Hematopoietic multipotent progenitor cell (in vitro differentiated cells): ENCODE data around the gene TDP2. TPM values are rescaled to one million over a fixed set of nuclear protein-coding genes. Genes with fewer than 3 reads are reported as not detected.
"Not testable (repeated sequence)": the region's sequence is repeated elsewhere in the genome, so short reads cannot be mapped to it uniquely, and the experiment has no call there.

Experiments used
- DNase-seq, 3 donors: peaks; one replicate each; pipeline ENCODE4 v3.0.0-alpha.2; 2011 to 2015; ENCODE audit warnings: low read depth in 2 of 3, low spot score in 2 of 3
- total RNA-seq: library from RNA; depleted of rRNA; stranded (reverse); fragments of >200 nt; gene quantifications from one replicate; pipeline ENCODE4 v1.2.3, GENCODE V29; 2012

Gene TDP2
- total RNA-seq, 1 donor, result 11.8 TPM

DNA sequence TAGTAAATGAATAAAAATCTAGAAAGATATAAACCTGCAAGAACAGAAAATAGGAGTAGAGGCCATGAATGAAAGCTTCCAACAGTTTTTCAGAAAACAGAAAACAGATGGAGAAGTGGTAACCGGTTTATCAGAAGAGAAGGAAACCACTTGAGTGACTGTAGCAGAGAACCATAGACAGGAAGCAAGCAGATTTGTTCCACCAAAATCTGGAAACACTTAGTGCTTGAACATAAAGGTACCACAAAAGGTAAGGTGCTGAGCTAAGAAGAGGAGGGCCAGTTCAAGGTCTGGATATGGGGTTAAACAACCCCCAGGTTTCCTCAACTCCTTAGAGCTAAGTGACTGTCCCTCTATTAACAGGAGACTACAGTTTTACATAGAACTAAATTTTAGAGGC lies 11.5 kb downstream of the TDP2 start:
- peak in 1 of 3 donors; percentile 24 for DNase-seq

GRCh38 chr6:24650365-24650764 lies 16.3 kb downstream of the TDP2 start:
- no peak for DNase-seq

DNA sequence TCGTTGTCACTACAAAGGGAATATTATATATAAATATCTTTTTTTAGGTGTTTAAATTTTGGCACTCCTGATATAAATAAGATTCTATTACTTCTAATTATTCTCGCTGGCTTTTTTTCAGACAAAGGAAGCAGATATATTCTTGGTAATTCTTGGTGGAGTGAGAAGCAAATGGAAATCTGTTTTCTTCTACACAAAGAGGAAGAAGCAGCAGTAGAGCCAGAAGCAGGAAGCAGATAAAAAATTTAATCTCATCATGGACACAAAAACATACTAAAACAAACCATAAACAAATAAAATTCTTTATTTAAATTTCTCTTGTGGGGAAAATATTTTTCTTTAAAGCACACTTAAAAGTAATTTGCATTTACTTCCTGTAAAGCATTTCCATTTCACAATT lies 17.0 kb downstream of the TDP2 start:
- DNase-seq, result peak in 1 of 3 donors; percentile 74

- no peak for DNase-seq
Measured at GRCh38 chr6:24648276-24648675, 18.4 kb downstream of the TDP2 start.

DNA sequence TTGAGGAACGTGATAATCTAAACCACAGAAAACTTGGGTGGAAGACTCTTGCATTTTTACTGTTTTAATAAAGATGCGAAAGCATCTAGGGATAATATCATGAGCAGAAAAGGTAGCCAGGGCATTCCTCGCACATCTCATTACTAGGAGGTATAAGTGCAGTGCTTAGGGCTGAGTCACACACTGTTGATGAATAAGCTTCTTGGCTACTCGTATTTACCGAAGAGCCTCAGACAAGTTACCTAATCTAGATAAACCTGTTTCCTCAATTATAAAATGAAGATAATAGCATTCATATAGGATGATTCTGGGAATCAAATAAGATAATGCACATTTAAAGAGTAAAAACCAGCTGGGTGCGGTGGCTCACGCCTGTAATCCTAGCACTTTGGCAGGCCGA lies 19.9 kb downstream of the TDP2 start:
- no peak for DNase-seq

DNA sequence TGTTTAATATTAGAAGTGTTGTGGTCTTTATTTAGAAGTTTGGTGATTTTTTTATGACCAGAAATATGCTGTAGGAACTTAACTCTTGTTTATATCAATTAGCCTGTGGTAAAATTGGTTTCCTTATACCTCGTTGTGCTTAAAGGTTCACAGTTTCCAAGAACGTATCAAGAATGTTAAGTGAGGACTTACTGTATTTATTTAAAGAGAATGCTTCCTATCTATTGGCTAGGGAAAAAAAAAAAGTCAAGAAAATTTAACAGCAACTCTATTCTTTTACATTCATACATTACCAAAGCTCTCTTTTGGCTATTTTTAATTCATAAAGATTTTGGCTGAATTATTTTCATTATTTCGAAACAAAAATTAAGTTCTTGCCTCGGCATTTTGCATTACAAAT lies 22.3 kb downstream of the TDP2 start:
- no peak for DNase-seq

GRCh38 chr6:24643920-24644319 lies 22.8 kb downstream of the TDP2 start:
- no peak for DNase-seq

DNA sequence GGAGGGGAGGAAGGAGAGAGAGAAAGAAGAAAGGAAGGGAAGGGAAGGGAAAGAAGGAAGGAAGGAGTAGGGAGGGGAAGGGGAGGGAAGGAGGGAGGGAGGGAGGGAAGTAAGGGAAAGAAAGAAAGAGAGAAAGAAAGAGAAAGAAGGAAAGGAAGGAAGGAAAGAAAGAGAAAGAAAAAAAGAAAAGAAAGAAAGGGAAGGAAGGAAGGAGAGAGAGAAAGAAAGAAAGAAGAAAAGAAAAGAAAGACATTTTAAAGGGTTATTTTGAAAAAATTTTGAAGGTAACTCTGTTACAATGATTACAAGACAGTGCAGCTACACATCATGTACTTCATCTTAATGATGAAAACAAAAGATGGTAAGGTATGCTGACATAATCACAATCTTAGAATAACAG lies 24.6 kb downstream of the TDP2 start:
- no peak for DNase-seq

DNA sequence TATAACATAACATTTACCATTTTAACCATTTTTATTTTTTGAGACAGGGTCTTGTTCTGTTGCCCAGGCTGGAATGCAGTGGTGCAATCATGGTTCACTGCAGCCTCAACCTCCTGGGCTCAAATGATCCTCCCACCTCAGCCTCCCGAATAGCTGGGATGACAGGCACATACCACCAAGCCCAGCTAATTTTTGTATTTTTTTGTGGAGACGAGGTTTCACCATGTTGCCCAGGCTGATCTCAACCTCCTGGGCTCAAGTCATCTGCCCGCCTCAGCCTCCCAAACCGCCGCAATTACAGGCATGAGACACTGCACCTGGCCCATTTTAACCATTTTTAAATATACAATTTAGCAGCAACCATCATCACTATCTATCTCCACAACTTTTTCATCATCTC lies 26.1 kb downstream of the TDP2 start:
- not testable (repeated sequence) for DNase-seq

DNA sequence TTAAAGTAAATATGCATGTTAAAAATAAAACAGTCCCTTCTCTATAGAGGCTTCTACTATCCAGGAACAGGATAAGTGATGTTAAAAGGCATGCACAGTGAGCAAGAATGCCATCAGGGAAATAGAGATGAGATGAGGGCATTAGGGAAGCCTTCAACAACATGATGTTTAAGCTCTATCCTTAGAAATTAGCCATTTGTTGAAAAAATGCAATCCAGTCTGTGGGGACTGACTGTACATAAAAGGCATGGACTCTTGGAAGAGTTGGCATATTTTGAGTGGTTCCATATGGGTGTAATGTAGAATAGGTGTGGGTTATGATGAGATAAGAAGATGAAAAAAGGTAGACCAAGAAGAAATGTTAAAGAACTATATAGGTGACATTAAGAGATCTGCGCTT lies 26.5 kb downstream of the TDP2 start:
- no peak for DNase-seq

- DNase-seq, result no peak
Measured at GRCh38 chr6:24636681-24637080, 30.0 kb downstream of the TDP2 start.

GRCh38 chr6:24632573-24632972 lies 34.1 kb downstream of the TDP2 start:
- no peak for DNase-seq

DNA sequence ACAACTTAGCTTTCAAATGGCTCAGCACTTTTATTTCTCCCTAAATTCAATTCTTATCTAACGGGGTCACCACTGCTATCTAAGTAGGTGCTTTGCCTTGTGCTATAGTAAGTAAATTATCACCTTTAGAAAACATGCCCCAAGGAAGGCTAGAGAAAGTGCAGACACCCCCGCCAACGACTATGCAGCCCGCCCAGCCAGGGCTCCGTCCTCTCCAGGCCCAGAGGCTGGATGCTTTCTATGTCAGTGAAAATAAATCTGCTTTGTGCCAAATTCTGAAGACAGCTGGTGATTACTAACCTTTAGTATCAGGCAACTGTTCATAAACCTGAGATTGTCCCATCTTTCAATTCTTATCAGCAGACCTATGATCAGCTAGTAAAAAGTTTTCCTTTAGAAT lies 35.0 kb downstream of the TDP2 start:
- DNase-seq, result no peak

DNA sequence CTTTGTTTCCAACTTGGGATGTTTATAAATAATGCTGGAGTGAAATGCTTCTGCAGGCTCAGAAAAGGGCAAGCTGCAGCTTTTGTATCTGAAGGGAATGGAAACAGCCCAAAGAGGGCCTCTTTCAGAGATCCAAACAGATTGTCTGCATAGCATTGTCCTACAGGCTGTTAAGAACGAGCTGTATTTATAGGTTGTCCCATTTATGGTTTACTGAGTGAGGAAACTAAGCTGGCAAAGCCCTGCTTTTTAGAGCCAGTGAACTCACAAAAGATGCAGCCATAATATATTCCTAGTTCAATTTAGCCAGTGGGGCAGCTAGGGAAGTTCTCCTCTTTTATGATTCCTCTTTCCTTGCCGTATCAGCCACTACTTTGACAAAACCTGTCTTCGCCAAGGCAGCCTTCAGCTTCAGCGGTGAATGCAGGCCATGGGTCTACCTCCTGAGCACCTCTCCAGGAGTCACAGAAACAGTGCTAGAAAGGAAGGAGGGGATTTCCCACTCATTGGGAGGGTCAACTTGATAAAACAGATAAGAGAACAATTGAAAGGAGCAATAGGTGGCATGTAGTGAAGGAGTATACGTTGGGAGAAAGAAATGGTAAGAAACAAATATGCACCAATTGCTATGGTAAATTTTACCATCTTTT lies 35.7 kb downstream of the TDP2 start:
- DNase-seq, result no peak

- no peak for DNase-seq
Measured at GRCh38 chr6:24621626-24622289, 44.9 kb downstream of the TDP2 start.

- no peak for DNase-seq
Measured at GRCh38 chr6:24620637-24621036, 46.1 kb downstream of the TDP2 start.

- DNase-seq, result no peak
Measured at GRCh38 chr6:24619661-24620060, 47.0 kb downstream of the TDP2 start.

- DNase-seq, result no peak
Measured at GRCh38 chr6:24614648-24615047, 52.1 kb downstream of the TDP2 start.

DNA sequence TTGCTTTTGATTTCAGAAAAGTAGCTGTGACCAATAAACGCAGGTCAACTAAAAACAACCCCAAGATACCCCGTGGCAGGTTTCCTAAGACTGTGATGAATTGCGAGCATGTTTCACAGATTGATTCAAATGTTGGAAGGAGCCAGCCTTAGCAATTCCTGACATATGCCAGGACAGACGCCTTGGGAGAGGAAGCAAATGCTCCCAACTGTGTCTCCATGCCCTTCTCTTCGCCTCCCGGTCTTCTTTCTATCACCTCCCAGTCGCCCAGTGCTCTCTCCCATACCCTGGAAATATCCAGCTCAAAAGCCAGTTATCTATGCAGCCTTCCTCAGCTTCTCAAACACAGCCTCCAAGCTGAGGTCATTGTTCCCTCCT lies 52.7 kb downstream of the TDP2 start:
- DNase-seq, result no peak

- DNase-seq, result no peak
Measured at GRCh38 chr6:24613361-24614042, 53.2 kb downstream of the TDP2 start.

DNA sequence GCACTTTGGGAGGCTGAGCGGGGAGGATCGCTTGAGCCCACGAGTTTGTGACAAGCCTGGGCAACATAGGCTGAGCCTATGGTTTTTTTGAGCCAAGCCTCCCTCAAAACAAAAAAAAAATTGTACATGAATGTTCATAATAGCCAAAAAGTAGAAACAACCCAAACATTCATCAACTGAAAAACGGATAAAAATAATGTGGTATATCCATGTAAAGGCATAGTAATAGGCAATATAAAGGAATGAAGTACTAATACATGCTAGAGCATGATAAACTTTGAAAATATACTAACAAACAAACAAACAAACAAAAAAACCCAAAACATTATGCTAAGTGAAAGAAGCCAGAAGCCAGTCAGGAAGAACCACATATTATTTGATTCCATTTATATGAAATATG lies 56.0 kb downstream of the TDP2 start:
- DNase-seq, result no peak
